HG03342 (cell line): Measurements from ENCODE around the gene EIF4G2.

Experiments
- ATAC-seq: cut with Tn5 transposase; IDR thresholded peaks from one replicate; pipeline ENCODE4 v1.9.1; 2021; ENCODE audit warnings: mild to moderate bottlenecking, moderate library complexity; ENCODE audit not compliant: unreplicated experiment

EIF4G2 gene

GRCh38 chr11:10777806-10778205, 30.9 kb downstream of the EIF4G2 start:
- ATAC-seq: no peak

- ATAC-seq: no peak
Measured at GRCh38 chr11:10777393-10777793, 31.3 kb downstream of the EIF4G2 start.

- no peak for ATAC-seq
Measured at GRCh38 chr11:10774811-10775210, 33.9 kb downstream of the EIF4G2 start.

GRCh38 chr11:10771457-10771856, 37.3 kb downstream of the EIF4G2 start:
- ATAC-seq: no peak

GRCh38 chr11:10770626-10771254, 38.0 kb downstream of the EIF4G2 start:
- no peak for ATAC-seq

- no peak for ATAC-seq
Measured at GRCh38 chr11:10764412-10764811, 44.3 kb downstream of the EIF4G2 start.

DNA sequence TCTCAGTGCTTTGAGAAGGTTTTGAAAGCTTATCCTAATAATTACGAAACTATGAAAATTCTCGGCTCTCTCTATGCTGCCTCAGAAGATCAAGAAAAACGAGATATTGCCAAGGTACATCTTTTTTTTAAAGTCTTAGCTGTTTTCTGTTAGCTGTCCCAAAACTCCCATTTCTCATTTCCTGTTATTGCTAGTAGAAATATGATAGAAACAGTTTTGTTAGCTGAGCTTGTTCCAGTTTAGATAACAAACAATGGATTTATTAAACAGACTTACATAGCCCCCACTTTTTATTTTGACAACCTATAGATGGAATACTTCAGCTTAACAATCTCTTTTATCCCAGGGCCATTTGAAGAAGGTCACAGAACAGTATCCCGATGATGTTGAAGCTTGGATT, 45.0 kb downstream of the EIF4G2 start:
- ATAC-seq: no peak

GRCh38 chr11:10762913-10763421, 45.8 kb downstream of the EIF4G2 start:
- no peak for ATAC-seq

DNA sequence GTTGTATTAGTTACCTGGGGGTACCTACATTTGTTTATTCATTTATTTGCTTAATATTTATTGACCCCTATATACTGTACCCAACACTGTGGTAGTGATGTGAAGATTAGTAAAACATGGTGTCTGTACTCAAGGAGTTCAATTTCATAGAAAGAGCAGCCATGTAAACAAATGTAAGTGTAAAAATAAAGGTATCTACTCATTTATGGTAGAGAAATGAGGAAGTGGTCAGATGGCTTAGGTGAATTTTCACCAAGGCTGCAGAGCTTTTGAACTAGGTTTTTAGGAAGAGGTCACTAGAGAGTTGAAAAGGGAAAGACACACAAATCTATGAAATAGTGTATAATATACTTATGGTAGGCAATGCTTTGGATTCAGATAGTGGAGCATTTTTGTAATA, 46.5 kb downstream of the EIF4G2 start:
- ATAC-seq: peak; percentile 82

GRCh38 chr11:10761085-10761698, 47.5 kb downstream of the EIF4G2 start:
- ATAC-seq: no peak

- no peak for ATAC-seq
Measured at GRCh38 chr11:10758957-10759356, 49.8 kb downstream of the EIF4G2 start.

- no peak for ATAC-seq
Measured at GRCh38 chr11:10752486-10752885, 56.2 kb downstream of the EIF4G2 start.

GRCh38 chr11:10752061-10752460, 56.7 kb downstream of the EIF4G2 start:
- no peak for ATAC-seq

DNA sequence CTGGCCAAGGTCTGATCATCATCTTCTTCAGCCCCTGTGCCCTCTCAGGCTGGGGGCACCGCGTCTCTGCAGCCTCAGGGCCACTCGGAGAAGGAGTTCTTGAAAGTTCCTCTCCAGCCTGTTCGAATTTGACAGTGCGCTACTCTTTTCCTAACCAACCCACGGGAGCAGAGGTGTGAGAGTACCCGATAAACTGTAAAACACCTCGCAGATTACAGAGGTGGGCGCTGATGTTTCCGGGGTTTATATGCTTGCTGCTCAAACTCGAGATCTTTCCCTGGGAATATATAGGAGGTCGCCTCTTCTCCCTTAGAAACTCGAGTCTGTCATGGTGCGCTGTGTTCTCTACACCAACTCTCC, 57.2 kb downstream of the EIF4G2 start:
- ATAC-seq: no peak

DNA sequence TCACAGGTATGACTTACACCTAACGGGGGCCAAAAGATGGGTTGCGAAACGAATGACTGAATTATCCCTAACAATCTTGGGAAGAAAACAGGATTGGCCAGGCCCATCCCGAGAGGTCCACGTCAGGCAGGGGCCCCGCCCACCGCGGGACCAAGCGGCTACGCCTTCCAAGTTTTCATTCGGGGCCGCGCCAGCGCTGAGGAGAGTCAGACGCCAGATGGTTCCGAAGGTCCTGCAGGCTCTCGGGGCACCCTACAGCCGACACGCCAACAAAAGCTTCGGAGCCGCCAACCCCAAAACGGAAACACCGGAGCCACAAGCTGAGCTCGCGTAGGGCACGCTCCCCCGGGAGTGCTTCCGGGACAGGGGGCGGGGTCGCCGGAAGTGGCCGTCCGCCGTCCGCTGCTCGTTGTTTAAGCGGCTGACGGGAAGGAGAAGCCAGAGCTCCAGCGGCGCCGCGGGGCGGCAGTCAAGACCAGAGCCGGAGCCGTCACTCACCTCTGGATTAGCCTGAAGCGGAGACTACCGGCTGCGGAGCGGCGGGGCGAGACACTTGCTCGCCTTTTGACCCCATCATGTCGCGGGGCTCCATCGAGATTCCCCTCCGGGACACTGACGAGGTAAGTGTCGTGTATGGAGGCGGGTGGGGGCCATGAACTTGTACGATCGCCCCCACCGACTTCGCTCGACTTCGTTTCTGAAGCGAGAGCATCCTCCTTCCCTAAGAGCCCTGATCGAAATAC, 57.7 kb downstream of the EIF4G2 start, which contains the start of gene CTR9:
CTR9 (plus strand) TSS at position 409 of the 743 bp plus-strand sequence; CDS start at position 576, 167 bp downstream.
- ATAC-seq: peak; percentile 94

GRCh38 chr11:10749476-10749875, 59.2 kb downstream of the EIF4G2 start:
- no peak for ATAC-seq

DNA sequence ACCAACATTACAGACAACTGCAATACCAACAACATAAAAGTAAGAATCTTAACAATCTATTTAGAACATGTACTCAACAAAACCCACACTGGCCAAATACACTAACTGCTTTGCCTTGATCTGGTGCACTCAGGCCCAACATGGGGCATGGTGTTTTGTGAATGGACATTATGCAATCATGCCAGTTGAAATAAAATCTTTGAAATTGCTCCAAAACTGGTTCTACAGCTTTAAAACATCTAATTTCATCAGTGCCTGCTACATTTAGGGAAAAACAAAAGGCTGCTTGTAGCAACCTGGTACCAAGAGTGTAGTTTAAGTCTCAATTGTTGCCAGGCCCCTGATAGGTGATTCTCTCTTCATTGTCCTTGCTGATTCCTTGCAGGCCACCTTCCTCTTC, 61.0 kb downstream of the EIF4G2 start:
- ATAC-seq: no peak
